A673 (cell line): ENCODE data around the gene TYSND1.

Experiments
- EZH2 ChIP-seq: fragments of 200-600 bp; sonication (generic); IDR thresholded peaks from 2 replicates; pipeline ENCODE4 v1.6.1; 2017; ENCODE audit warnings: borderline replicate concordance, low read depth, mild to moderate bottlenecking, mixed read lengths, antibody characterized with exemption, low read length; ENCODE audit not compliant: poor library complexity, severe bottlenecking
- TF ChIP-seq, protein P1 (sequence below): fragments of 300-800, 200-600 bp; sonication (generic); conservative IDR thresholded peaks from 2 replicates; pipeline ENCODE4 v1.5.1; 2017; ENCODE audit warnings: low read depth, mild to moderate bottlenecking, antibody characterized with exemption, low read length, moderate library complexity, mixed read lengths

GRCh38 chr10:70162151-70162891 is 15.8 kb upstream of the TYSND1 start:
- TF ChIP-seq, protein P1, sequence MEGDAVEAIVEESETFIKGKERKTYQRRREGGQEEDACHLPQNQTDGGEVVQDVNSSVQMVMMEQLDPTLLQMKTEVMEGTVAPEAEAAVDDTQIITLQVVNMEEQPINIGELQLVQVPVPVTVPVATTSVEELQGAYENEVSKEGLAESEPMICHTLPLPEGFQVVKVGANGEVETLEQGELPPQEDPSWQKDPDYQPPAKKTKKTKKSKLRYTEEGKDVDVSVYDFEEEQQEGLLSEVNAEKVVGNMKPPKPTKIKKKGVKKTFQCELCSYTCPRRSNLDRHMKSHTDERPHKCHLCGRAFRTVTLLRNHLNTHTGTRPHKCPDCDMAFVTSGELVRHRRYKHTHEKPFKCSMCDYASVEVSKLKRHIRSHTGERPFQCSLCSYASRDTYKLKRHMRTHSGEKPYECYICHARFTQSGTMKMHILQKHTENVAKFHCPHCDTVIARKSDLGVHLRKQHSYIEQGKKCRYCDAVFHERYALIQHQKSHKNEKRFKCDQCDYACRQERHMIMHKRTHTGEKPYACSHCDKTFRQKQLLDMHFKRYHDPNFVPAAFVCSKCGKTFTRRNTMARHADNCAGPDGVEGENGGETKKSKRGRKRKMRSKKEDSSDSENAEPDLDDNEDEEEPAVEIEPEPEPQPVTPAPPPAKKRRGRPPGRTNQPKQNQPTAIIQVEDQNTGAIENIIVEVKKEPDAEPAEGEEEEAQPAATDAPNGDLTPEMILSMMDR, result no peak
- TF ChIP-seq EZH2, result no peak
